ENCODE data around the gene POTEH.
"Not testable (repeated sequence)": the region's sequence is repeated elsewhere in the genome, so short reads cannot be mapped to it uniquely, and the experiment has no call there.

The POTEH gene

DNA sequence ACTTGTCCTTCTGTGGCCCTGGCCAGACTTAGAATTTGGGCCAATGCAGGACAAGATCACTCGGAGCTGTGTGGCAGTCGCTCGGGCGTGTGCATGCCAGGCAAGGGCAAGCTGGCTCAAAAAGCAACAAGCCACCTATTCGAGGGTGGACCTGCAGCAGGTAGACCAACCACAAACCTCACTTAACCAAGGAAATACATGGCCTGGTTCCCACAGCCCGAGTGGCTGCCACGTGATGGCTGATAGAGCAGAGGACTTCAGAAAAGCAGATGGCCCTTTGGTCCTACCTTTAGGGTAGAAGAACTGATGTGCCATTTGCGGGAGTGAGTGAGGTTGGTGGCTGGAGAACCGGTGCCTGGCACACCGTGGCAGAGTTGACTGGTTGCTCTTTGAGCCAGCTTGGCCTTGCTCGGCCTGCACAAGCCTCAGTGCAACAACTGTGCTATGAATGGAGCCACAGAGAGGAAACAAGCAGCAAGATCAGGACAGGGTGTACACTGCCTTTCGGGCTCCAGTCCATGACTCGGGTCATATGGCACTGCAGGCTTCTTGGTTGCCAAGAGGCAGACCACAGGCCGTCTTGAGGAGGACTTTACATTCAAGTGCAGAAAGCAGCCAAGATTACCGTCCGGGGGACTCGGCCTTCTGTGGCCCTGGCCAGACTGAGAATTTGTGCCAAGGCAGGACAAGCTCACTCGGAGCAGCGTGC, 39.5 kb downstream of the POTEH start:
- H3K4me3 ChIP-seq (replicated peaks; ENCODE audit: low read depth, low read length); DNase-seq (ENCODE audit: extremely low read depth, low read depth): not testable (repeated sequence)

DNA sequence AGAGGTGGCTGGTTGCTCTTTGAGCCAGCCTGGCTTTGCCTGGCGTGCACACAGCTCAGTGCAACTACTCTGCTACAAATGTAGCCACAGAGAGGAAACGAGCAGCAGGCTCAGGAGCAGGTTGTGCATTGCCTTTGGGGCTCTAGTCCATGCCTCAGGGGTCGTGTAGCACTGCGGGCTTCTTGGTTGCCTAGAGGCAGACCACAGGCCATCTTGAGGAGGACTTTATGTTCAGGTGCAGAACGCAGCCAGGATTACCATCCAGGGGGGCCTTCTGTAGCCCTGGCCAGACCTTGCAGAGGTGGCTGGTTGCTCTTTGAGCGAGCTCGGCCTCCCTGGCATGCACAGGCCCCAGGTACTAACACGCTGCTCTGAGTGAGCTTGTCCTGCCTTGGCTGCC, 41.2 kb downstream of the POTEH start:
- not testable (repeated sequence) for DNase-seq (ENCODE audit: extremely low read depth, low read depth); H3K4me3 ChIP-seq (replicated peaks; ENCODE audit: low read depth, low read length)

DNA sequence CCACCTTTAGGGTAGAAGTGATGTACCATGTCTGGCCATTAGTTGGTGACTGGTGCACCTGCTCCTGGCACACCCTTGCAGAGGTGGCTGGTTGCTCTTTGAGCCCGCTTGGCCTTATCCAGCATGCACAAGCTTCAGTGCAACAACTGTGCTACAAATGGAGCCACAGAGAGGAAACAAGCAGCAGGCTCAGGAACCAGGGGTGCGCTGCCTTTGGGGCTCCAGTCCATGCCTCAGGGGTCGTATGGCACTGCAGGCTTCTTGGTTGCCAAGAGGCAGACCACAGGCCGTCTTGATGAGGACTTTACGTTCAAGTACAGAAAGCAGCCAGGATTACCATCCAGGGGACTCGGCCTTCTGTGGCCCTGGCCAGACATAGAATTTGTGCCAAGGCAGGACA, 44.6 kb downstream of the POTEH start:
- not testable (repeated sequence) for H3K4me3 ChIP-seq (replicated peaks; ENCODE audit: low read depth, low read length); DNase-seq (ENCODE audit: extremely low read depth, low read depth)

DNA sequence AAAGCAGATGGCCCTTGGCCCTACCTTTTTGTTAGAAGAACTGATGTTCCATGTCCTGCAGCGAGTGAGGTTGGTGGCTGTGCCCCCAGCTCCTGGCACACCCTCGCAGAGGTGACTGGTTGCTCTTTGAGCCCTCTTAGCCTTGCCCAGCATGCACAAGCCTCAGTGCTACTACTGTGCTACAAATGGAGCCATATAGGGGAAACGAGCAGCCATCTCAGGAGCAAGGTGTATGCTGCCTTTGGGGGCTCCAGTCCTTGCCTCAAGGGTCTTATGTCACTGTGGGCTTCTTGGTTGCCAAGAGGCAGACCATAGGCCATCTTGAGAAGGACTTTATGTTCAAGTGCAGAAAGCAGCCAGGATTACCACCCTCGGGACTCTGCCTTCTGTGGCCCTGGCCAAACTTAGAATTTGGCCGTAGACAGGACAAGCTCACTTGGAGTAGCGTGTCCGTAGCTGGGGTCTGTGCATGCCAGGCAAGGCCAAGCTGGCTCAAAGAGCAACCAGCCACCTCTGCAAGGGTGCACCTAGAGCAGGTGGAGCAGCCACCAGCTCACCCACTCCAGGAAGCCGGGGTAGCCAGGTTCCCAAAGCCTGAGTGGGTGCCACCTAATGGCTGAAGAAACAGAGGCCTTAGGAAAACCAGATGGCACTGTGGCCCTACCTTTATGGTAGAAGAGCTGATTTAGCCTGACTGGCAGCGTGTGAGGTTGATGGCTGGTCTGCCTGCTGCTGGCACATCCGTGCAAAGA, 48.5 kb downstream of the POTEH start:
- not testable (repeated sequence) for DNase-seq (ENCODE audit: extremely low read depth, low read depth); H3K4me3 ChIP-seq (replicated peaks; ENCODE audit: low read depth, low read length)

DNA sequence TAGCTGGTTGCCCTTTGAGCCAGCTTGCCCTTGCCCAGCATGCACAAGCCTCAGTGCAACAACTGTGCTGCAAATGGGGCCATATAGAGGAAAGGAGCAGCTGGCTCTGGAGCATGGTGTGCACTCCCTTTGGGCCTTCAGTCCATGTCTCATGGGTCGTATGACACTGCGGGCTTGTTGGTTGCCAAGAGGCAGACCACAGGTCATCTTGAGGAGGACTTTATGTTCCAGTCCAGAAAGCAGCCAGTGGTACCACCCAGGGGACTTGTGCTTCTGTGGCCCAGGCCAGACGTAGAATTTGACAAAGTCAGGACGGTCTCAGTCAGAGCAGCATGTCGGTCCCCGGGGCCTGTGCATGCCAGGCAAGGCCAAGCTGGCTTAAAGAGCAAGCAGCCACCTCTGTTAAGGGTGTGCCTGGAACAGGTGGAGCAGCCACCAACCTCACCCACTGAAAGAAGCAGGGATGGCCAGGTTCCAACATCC, 49.1 kb downstream of the POTEH start:
- DNase-seq (ENCODE audit: extremely low read depth, low read depth); H3K4me3 ChIP-seq (replicated peaks; ENCODE audit: low read depth, low read length): not testable (repeated sequence)

DNA sequence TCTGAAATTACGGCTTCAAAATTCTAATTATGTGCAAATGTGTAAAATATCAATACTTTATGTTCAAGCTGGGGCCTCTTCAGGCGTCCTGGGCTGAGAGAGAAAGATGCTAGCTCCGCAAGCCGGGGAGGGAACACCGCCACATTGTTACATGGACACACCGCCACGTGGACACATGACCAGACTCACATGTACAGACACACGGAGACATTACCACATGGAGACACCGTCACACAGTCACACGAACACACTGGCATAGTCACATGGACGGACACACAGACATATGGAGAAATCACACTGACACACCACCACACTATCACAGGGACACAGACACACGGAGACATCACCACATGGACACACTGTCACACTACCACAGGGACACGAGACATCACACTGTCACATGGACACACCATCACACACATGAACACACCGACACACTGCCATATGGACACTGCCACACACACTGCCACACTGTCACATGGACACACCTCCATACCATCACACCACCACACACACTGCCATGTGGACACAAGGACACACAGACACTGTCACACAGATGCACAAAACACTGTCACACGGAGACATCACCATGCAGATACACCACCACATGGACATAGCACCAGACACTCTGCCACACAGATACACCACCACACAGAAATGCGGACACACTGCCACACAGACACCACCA, 58.0 kb downstream of the POTEH start:
- not testable (repeated sequence) for H3K4me3 ChIP-seq (replicated peaks; ENCODE audit: low read depth, low read length); DNase-seq (ENCODE audit: extremely low read depth, low read depth)

DNA sequence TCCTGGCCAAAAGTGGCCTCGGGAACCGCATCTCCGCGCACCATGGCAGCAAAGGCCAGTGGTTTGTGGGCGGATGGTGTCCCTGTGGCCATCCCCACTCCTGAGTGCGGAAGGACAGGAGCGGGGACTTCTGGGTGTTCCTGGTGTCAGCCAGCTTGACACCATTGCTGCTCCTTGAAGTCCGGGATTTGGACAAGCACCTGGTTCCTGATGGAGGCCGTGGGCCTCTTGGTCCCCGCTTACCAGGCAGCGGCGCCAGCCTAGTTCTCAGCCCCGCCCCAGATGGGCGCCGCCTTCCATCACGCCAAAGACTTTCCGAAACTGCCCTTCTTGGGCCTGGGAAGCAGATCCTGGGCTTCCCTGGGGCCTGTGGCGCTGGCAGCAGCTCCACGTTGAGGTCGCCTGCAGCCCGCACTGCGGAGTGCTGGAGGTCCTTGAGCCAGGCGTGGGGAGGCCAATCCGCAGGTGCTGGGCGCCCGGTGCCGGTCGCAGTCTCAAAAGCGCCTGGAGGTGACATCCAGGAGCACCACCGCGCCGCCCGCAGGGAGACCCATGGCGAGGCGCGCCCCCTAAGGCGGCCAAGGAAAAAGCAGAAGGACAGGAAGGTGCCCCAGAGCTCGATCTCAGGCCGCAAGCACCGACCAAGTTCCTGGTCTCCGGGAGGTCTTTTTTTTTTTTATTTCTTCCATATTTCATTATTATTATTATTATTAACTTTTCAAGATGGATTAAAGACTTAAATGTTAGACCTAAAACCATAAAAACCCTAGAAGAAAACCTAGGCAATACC, 59.5 kb downstream of the POTEH start:
- DNase-seq (ENCODE audit: extremely low read depth, low read depth); H3K4me3 ChIP-seq (replicated peaks; ENCODE audit: low read depth, low read length): not testable (repeated sequence)

DNA sequence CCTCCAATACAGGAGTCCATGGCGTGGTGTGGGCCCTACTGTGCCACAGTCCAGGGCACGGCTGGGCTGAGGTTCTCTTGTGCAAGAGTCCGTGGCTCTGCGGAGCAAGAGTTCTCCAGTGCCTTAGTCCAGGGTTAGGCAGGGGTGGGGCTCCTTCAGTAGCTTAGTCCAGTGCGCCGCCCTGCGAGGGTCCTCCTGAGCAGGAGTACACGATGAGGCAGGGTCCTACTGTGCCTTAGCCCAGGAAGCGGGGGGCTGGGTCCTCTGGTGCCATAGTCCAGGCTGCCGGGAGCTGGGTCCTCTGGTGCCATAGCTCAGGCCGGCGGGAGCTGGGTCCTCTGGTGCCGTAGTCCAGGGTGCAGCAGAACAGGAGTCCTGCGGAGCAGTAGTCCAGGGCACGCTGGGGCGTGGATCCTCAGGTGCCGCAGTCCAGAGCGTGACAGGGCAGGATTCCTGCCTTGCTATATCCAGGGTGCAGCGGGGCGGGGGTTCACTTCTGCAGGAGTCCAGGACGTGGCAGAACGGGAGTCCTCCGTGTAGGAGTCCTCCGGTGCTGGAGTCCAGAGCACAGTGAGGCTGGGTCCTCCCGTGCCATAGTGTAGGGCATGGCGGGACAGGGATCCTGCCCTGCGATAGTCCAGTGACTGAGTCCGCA, 69.7 kb downstream of the POTEH start:
- DNase-seq (ENCODE audit: extremely low read depth, low read depth); H3K4me3 ChIP-seq (replicated peaks; ENCODE audit: low read depth, low read length): not testable (repeated sequence)

DNA sequence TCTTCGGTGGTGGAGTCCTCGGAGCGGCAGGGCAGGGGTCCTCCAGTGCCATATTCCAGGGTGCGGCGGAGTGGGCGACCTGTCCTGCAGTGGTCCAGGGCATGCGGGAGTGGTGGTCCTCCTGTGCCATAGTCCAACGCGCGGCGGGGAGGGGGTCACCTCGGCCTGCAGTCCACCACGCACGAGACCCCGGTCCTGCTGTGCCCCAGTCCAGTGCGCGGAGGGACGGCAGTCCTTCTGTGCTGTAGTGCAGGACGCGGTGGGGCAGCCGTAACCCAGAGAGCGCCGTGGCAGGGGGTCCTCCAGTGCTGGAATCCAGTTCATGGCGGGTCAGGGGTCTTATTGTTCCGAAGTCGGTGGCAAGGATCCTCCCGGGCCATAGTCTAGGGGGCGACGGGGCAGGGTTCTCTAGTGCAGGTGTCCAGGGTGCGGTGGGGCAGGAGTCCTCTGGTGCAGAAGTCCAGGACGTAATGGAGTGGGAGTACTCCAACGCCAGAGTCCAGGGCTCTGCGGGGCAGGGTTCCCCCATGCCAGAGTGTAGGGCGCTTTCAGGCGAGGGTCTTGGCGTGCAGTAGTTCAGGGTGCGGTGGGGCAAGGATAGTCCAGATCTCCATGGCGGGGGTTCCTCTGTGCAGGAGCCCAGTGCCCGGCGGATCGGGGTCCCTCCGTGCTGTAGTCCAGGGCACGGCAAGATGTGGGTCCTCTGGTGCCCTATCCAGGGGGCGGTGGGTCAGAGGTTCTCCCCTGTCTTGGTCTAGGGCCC, 70.7 kb downstream of the POTEH start:
- DNase-seq (ENCODE audit: extremely low read depth, low read depth); H3K4me3 ChIP-seq (replicated peaks; ENCODE audit: low read depth, low read length): not testable (repeated sequence)

DNA sequence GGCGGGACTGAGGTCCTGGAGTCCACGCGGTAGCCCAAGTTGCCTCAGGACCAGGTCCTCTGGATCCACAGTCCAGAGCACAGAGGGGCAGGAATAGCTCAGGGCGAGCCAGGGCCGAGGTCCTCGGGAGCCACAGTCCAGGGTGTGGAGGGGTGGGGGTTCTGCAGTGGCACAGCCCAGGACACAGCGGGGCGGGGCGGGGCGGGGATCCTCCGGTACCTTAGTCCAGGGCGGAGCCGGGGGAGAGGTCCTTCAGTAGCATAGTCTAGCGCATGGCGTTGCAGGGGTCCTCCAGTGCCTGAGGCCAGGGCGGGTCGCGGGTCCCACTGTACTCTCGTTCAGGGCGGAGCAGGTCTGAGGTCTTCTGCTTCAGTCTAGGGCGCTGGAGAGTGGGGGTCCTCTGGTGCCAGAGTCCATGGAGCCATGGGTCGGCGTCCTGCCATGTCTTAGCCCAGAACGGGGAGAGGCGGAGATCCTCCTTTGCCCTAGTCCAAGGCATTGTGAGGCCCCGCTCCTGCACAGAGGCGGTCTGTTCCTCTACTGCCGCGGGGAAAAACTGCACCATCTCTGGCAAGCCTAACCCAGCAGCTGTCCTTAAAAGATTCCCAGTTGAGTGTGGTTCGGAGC, 71.4 kb downstream of the POTEH start:
- not testable (repeated sequence) for DNase-seq (ENCODE audit: extremely low read depth, low read depth); H3K4me3 ChIP-seq (replicated peaks; ENCODE audit: low read depth, low read length)

DNA sequence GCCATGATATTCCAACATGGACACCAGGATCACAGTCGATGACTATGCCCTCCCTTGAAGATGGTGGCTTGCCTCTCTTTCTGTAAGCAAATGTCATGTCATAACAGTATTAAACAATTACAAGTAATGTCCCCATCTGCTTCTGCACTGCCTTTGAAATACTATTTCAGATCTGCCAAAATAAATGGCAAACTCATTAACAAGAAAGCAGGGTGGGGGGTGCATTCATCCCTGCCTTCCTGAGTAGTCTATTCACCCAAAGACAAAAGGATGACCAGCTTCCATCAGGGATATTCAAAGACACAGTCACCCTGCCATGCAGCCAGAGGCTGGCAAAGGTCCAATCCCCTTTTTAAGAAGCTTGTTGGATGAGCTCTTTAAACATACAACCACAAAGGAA, 73.7 kb downstream of the POTEH start:
- H3K4me3 ChIP-seq (replicated peaks; ENCODE audit: low read depth, low read length), result not testable (repeated sequence)

More for the DNA sequence above, 73.7 kb downstream of the POTEH start:
- not testable (repeated sequence) for DNase-seq (ENCODE audit: extremely low read depth, low read depth)

All from HFF-Myc (cell line).